Motor neuron (in vitro differentiated cells): ENCODE data around the gene MICU1. TPM values are rescaled to one million over a fixed set of nuclear protein-coding genes. Genes with fewer than 3 reads are reported as not detected.
"Not testable (repeated sequence)": the region's sequence is repeated elsewhere in the genome, so short reads cannot be mapped to it uniquely, and the experiment has no call there.

ENCODE experiments used
- ATAC-seq, 8 experiments: fragments of 200-7000 bp; cut with Tn5 transposase; replicated peaks in 6 of 8; 2 replicates each; pipeline ENCODE4 v1.8.0; 2021; ENCODE audit warnings: mild to moderate bottlenecking in 8 of 8, moderate library complexity in 8 of 8
- H3K27ac ChIP-seq, 2 donors: fragments of 250-450 bp; sonication (Bioruptor Pico); 2 replicates each; pipeline ENCODE4 v1.9.0; 2021; ENCODE audit warnings: antibody characterized with exemption in 2 of 2, mild to moderate bottlenecking in 2 of 2, moderate library complexity in 1 of 2
- H3K4me1 ChIP-seq, 2 donors: fragments of 250-450 bp; sonication (Bioruptor Pico); replicated peaks in 1 of 2; 2 replicates each; pipeline ENCODE4 v1.6.1; 2021; ENCODE audit warnings: antibody characterized with exemption in 2 of 2, mild to moderate bottlenecking in 2 of 2, moderate library complexity in 1 of 2
- H3K4me3 ChIP-seq, 5 donors: fragments of 250-450 bp; sonication (Bioruptor Pico); 2 replicates each; pipeline ENCODE4 v1.9.0; 2021; ENCODE audit warnings: antibody characterized with exemption in 5 of 5, mild to moderate bottlenecking in 5 of 5, moderate library complexity in 4 of 5
- WGBS, 10 experiments: fragments of 450-650 bp; shearing (Covaris generic); methylation state at CpG; one replicate each; pipeline ENCODE4 v1.0.0; 2022; 5-methylcytosine and 5-hydroxymethylcytosine counted together
- in situ Hi-C, 9 experiments: fragments of 400-800 bp; cut with MboI; loops; one replicate each; pipeline ENCODE4 v1.15.0; 2021; ENCODE audit warnings: low sequenced_read_pairs in 9 of 9, low pct_unique_long_range_greater_than_20kb in 2 of 9; ENCODE audit not compliant: unreplicated experiment in 9 of 9
- total RNA-seq, 8 experiments: library from RNA; unstranded; fragments of 300-600 nt; gene quantifications; 2 replicates each; pipeline versions ENCODE4 v1.2.3 to v1.2.4, GENCODE V29; 2022

The MICU1 gene
- total RNA-seq, 8 experiments from 2014 or later, result 26.5 to 54.5 (median 32.7) TPM

DNA sequence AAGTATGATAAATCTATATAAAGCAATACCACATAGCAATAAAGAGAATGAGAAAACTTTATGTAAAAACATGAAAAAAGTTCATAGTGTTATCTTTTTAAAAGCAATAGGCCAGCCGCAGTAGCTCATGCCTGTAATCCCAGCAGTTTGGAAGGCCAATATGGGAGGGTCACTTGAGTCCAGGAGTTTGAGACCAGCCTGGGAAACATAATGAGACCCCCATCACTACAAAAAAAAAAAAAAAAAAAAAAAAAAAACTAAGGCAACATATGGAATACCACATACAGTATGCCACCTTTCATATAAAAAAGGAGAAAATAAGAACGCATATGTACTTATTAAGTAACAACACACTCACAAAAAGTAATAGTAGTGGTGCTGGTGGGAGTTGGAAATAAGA is 52.8 kb downstream of the MICU1 start:
- in situ Hi-C loops, result no loop called here
- Histone ChIP-seq H3K27ac (no peak overlapping the region), H3K4me3 (no peak overlapping the region), H3K4me1 (no peaks in the 10 kb centered on the region)
- ATAC-seq, result no peak
- 60 to 100% (median 91%) methylated on average over 1 to 2 of the region's 2 CpGs for WGBS, 10 experiments

DNA sequence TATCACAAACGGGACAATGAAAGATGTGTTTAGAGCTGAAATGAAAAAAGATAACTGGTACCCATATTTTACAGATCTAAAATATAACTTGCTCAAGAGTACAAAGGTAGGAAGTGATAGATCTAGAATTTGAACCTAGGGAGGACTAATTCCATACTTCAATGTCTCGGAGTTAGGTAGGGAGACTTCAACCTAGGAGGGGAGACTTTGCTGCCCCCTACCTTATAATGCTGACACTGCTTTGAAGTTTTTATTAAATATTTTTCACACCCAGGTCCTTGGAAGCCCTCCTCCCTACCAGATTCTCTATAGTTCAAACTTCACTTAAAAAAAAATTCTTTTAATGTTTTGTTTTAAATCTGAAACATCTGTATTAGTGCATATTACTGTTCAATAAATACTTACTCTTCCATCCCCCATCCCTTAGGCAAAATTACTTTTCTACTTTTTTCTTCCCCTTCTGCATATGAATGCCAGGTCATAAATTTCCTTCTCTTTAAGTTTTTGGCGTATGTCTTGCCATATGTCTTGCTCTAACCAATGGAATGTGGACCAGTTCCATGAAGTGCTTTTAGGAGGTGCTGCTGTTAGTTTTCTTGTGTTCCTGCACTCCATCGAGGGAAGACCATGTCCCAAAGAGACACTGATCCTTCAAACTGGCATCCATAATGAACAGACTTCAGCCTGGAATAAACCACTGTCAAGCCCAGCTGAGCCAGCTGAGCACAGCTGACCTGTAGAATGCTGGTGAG is 57.8 kb downstream of the MICU1 start:
- ATAC-seq, result no peak
- in situ Hi-C loops, result no loop called here
- Histone ChIP-seq H3K4me1 (no peaks in the 10 kb centered on the region), H3K4me3 (no peak overlapping the region), H3K27ac (no peak overlapping the region)
- 38 to 100% (median 67%) methylated on average over 1 to 4 of the region's 4 CpGs; no CpG with 5 or more reads in 1 of the 10 experiments for WGBS, 10 experiments

DNA sequence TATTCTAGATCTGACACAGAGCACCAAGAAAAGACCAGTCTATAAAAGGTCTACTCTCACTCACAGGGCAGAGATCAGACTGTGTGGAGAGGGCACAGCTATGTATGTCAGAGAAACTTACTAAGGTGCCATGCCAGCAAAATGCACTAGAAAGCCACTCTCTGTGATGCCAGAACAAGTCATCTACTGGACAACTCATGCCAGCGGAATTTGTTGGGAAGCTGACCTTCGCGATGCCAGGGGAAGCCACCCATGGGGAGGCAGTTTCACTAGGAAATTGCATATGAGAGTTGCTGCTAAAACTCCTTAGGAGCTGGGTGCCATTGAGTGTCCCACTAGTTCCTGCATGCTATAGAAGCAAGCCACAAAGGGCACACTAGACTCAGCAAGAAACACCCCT is 58.5 kb downstream of the MICU1 start:
- 60 to 100% (median 80%) methylated on average over 1 to 3 of the region's 3 CpGs; no CpG with 5 or more reads in 4 of the 10 experiments for WGBS, 10 experiments
- no peak overlapping the region for H3K4me3 ChIP-seq
- no peak for ATAC-seq
- no peaks in the 10 kb centered on the region for H3K4me1 ChIP-seq
- in situ Hi-C loops, result no loop called here
- no peak overlapping the region for H3K27ac ChIP-seq

DNA sequence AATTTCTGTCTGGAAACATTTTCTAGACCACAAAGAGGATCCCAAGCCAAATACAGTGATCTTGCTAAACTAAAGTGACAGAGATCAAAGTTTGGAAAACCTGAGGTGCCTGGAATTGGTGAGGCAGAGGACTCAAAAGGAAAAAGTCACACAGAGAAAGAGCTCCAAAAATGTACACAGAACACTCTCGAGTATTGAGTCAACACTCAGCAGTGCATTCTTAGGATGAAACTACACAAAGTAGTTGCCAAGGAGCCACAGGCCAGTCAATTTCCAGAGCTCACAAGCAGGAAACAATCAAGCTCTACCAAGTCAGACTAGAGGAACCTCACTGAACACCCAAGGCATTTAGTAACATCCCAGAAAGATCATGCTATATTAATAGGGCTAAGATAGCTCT is 61.3 kb downstream of the MICU1 start:
- Histone ChIP-seq H3K4me3 (no peak overlapping the region), H3K4me1 (no peaks in the 10 kb centered on the region), H3K27ac (no peak overlapping the region)
- WGBS, 10 experiments, result 0 to 100% (median 73%) methylated on average over 1 of the region's 1 CpG; no CpG with 5 or more reads in 1 of the 10 experiments
- in situ Hi-C loops, result no loop called here
- ATAC-seq, result peak in 1 of 8 experiments; percentile 90

DNA sequence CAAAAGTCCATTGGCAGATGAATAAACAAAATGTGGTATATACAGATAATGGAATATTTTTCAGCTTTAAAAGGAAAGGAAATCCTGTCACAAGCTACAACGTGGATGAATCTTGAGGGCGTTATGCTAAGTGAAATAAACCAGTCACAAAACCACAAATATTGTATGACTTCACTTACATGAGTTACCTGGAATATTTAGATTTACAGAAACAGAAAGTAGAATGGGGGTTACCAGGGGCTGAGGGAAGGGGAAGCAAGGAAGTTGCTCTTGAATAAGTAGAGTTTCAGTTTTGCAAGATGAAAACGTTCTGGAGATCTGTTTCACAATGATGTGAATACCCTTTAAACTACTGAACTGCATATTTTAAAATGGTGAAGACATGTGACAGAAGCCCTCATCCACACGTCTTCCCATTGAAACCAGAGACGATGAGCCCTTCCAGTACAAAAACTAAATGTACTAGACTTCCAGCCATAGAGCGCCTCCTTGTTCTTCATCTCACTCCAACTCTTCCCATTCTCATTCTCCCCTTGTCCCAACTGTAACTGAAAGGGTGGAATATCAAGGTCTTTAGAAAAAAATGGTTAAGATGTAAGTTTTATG is 62.4 kb downstream of the MICU1 start:
- in situ Hi-C loops, result no loop called here
- no peaks in the 10 kb centered on the region for H3K4me1 ChIP-seq
- 30 to 100% (median 100%) methylated on average over 2 to 5 of the region's 6 CpGs for WGBS, 10 experiments

DNA sequence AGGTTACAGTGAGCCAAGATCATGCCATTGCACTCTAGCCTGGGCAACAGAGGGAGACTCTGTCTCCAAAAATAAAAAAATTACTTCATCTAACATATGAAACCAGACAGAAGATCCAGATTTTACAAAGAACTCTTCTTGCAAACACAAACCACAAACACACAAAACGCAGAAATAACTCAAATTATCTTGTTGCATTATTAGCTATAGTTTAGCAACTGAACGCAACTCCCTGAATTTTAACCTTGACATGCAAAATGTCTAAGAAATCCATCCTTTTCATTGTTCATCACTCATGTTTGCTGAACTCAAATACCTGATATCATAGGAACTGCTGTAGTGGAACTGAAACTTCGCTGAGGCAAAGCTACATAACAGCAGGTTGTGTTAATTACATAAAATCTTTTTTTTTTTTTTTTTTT is 64.1 kb downstream of the MICU1 start:
- Histone ChIP-seq H3K27ac (no peak overlapping the region), H3K4me3 (no peak overlapping the region), H3K4me1 (no peaks in the 10 kb centered on the region)
- WGBS, 10 experiments, result 70 to 100% (median 99%) methylated on average over 1 to 3 of the region's 3 CpGs
- ATAC-seq, result no peak
- in situ Hi-C loops, result no loop called here

More for the DNA sequence above, 62.4 kb downstream of the MICU1 start:
- Histone ChIP-seq H3K4me3 (no peak overlapping the region), H3K27ac (no peak overlapping the region)
- ATAC-seq, result no peak

DNA sequence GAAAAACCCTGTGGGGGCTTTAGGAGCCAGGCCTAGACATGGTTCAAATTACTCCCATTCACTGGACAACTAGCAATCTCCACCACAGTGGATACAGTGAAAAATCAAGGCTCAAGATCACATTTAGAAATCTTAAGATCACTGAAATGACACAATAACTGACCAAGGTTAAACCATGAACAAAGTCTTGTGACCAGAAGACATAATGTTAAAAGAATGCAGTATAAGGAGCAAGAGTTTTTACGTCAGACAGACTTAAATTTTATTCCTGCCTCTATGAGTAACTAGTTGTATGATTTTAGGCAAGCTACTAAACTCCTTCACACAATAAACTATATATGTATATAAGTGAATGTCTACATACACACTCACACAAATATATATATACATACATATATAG is 68.5 kb downstream of the MICU1 start:
- 90 to 100% (median 100%) methylated on average over 1 of the region's 1 CpG; no CpG with 5 or more reads in 5 of the 10 experiments for WGBS, 10 experiments
- Histone ChIP-seq H3K4me3 (no peak overlapping the region), H3K27ac (no peak overlapping the region), H3K4me1 (no peaks in the 10 kb centered on the region)
- no peak for ATAC-seq
- in situ Hi-C loops, result no loop called here

DNA sequence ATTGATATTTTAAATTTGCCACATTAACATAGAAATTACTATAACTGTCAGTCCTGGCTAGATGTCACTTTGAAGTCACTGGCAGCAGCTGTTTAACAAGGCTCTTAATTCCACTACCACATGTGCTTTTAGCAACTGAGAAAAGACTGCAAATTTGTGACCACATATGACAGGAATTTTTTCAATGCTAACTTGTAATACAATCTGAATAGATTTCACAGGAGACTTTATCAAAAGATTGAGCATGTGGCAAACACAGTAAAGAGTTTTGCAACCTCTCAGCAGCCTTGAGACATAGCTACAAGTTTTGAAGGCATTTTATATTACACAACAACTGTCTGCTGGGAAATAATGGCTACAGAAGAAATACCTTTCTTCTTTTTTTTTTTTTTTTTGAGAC is 73.0 kb downstream of the MICU1 start:
- no peaks in the 10 kb centered on the region for H3K4me1 ChIP-seq
- no peak overlapping the region for H3K27ac ChIP-seq
- H3K4me3 ChIP-seq, result no peak overlapping the region
- in situ Hi-C loops, result no loop called here
- peak in 3 of 8 experiments; percentile 79 to 93 (median 89) for ATAC-seq

DNA sequence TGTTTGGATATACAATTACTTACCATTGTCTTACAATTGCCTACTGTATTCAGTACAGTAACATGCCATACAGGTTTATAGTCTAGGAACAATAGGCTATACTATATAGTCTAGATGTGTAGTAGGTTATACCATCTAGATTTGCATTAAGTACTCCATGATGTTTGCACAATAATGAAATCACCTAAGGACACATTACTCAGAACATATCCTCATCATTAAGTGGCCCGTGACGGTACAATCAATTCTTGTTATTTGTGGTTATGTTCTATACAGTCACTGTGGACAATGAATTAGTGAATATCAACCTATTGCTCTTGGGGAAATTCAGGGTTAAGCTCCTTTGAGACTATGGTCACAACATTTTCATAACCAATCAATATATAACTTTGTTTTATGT is 75.6 kb downstream of the MICU1 start:
- H3K27ac ChIP-seq, result no peak overlapping the region
- no peaks in the 10 kb centered on the region for H3K4me1 ChIP-seq
- no peak for ATAC-seq
- H3K4me3 ChIP-seq, result no peak overlapping the region
- 89 to 94% (median 92%) methylated on average over 2 of the region's 2 CpGs; no CpG with 5 or more reads in 5 of the 10 experiments for WGBS, 10 experiments
- in situ Hi-C loops, result no loop called here

DNA sequence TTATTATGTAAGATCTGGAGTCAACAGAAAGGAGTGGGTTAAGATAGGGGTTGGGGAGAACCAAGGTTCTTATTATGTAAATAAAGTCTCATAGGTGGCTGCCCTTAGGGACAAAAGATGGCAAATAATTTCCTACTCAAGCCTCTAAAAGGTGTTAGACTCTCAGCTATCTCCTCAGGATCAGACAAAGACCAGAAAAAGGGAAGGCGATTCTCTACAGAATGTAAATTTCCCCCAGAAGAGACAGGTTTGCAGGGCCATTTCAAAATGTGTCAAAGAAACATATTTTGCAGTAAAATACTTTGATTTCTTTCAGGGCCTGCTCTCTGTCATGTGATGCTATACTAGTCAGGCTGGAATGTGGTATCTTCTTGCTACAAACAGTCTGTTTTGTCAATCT is 80.3 kb downstream of the MICU1 start:
- 33 to 100% (median 73%) methylated on average over 1 of the region's 1 CpG; no CpG with 5 or more reads in 2 of the 10 experiments for WGBS, 10 experiments
- in situ Hi-C loops, result no loop called here
- no peak for ATAC-seq
- Histone ChIP-seq H3K27ac (no peak overlapping the region), H3K4me1 (no peaks in the 10 kb centered on the region), H3K4me3 (no peak overlapping the region)

DNA sequence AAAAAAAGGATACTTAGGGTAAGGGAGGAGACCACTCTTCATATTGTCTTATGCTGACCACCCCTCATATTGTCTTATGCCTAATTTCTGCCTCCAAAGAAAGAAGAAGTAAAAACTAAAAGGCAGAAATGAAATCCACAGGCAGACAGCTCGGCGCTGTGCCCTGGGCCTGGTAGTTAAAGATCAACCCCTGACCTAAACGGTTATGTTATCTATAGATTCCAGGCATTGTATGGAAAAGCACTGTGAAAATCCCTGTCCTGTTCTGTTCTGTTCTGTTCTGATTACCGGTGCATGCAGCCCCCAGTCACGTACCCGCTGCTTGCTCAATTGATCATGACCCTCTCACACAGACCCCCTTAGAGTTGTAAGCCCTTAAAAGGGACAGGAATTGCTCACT is 82.0 kb downstream of the MICU1 start:
- H3K4me1 ChIP-seq, in situ Hi-C loops, H3K4me3 ChIP-seq, H3K27ac ChIP-seq, ATAC-seq: not testable (repeated sequence)
- 75 to 100% (median 87%) methylated on average over 1 to 3 of the region's 6 CpGs; no CpG with 5 or more reads in 6 of the 10 experiments for WGBS, 10 experiments

DNA sequence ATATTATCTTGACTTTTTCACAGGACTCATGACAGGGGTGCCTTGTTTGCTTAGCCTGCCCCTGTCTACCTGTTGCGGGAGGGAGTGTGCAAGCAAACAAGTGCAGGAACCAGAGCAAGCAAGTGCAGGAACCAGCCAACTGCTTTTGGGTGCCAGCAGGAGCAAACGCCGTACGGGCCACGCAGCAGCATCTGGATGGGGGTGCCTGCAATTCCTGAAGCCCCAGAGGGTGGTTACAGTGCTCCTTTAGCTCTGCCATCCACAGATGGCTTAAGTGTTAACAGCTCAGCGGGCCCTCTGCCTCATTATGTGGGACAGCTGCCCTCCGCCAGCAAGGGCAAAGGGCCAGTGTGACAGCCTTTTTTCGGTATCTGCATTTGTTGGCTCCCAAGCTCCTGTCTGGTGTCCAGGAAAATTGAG is 83.5 kb downstream of the MICU1 start:
- H3K4me3 ChIP-seq, result no peak overlapping the region
- 86 to 100% (median 98%) methylated on average over 1 to 7 of the region's 8 CpGs; no CpG with 5 or more reads in 3 of the 10 experiments for WGBS, 10 experiments
- H3K27ac ChIP-seq, result no peak overlapping the region
- no peaks in the 10 kb centered on the region for H3K4me1 ChIP-seq
- in situ Hi-C loops, result no loop called here
- ATAC-seq, result no peak

DNA sequence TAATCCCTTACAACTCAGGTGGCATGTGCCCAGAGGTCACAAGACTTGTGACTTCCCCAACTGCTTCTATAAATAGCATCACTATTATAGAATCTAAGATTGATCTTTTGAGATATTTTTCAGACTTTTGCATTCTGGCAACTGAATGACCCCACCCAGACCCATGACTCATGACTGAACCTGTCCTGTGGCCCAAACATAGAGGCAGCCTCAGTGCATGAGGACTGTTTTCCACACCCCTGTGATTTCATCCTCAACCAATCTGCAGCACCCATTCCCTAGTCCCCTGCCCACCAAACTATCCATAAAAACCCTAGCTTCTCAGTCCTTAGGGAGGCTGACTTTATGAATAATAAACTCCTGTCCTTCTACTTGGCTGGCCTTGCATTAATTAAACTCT is 84.5 kb downstream of the MICU1 start:
- no peak overlapping the region for H3K27ac ChIP-seq

More for the DNA sequence above, 84.5 kb downstream of the MICU1 start:
- Histone ChIP-seq H3K4me3 (no peak overlapping the region), H3K4me1 (no peaks in the 10 kb centered on the region)
- ATAC-seq, result peak in 2 of 8 experiments; percentile 67 to 69
- in situ Hi-C loops, result no loop called here
